T follicular helper cell (primary cell): ENCODE results near the gene PPARA.
A peak's percentile ranks its signal among the peaks of the same experiment; 100 is the strongest.

Source experiments
- DNase-seq: peaks from one replicate; pipeline ENCODE4 v3.0.0-alpha.2; 2020; ENCODE audit warnings: low read depth

The PPARA gene

DNA sequence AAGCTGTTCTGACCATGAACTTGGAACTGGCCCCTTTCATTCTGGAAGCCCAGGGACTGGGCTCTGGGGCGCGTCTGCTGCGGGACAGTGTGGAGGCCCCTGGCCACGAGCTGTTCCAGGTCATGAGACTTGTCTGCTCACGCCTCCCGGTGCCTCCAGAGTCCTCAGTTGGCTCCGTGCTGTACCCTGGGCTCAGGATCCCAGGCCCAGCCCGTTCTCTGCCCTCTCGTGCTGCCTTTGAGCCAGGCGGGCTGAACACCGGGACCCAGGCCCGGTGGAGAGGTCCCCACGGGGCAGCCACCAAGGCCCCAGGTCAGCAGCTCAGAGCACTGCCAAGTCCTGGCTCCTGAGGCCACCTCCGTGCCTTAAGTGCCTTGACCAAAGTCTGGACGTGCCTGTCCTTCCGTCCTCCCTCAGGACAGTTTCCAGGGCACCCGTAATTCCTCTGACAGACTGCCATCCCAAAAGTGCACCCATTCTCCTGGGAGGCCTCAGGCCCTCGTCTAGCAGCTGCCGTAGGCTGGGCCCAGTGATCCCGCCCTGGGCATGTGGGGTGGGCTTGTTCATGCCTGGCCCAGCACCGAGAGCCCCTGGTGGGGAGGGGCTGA lies 36.3 kb upstream of the PPARA start:
- no peak for DNase-seq

DNA sequence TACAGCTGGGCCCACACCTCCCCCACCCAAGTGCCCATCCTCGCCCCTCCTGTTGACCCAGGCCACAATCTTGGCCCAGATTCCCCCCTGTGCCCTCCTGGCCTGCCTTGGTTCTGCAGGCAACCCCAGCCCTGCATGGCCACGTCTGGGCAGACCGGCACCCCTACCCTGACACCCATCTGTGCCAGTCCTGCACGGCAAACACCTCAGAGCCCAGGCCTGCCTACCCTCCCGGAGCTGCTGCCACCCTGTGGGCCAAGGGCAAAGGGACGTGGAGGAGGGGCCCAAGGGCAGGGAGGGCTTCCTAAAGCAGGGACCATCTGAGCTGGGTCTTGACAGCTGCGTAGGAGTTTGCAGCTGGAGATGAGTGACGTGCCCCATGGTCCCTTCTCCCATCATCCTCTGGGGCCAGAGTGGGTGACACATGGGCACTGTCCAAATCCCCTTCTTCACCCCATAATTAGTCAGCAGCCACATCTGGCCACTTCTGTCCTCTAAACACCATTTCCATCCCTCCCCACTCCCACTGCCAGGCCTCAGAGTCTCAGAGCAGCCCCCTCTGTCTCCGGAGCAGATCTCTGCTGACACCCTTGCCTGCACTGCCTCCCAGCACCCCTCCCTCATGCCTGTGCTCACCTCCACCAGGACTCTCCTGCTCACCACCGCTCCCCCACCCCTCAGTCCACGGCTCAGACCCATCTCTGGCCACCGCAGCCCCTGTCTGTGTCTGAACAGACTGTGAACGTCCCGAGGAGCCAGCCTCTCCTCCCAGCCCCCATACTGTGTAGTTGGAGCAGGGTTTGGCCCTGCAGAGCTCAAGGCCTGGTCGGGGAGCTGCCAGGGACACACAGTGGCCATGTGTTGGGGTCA lies 35.6 kb upstream of the PPARA start:
- no peak for DNase-seq

DNA sequence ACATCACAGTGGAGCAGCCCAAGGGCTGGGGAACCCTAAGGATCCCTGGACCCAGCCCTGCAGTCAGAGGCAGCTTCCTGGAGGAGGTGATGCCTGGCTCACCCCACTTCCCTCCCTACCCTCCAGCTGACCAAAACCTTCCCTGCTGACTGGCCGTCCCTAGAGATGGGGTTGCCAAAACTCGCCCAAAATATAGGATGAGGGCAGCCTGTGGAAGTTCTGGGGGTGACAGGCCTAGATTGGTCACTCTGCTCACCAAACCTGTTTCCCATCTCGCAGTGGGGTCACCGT lies 35.0 kb upstream of the PPARA start:
- DNase-seq: no peak

- no peak for DNase-seq
Observed at GRCh38 chr22:46115755-46116490, 34.4 kb upstream of the PPARA start.

DNA sequence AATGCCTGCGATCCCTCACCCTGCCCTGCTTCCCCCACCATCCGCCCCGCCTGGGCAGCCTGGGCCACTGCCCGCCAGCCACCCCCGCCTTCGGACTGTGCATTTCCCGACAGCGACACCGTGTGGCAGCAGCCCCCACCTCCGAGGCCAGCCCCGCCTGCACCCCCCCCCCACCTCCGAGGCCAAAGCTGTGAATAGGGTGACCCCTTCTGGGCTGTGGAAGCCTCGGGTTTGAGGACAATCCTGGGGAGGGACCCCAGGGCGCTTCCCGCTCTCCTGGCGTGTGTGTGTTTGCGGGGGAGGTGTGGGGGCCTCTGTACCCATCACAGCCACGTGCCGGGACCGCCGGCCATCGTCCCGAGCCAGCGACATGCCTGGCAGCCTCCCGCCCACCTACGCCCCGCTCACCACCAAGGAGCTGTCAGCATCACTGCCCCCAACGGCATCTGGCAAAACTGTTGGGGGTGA lies 33.8 kb upstream of the PPARA start:
- DNase-seq: peak; percentile 82

DNA sequence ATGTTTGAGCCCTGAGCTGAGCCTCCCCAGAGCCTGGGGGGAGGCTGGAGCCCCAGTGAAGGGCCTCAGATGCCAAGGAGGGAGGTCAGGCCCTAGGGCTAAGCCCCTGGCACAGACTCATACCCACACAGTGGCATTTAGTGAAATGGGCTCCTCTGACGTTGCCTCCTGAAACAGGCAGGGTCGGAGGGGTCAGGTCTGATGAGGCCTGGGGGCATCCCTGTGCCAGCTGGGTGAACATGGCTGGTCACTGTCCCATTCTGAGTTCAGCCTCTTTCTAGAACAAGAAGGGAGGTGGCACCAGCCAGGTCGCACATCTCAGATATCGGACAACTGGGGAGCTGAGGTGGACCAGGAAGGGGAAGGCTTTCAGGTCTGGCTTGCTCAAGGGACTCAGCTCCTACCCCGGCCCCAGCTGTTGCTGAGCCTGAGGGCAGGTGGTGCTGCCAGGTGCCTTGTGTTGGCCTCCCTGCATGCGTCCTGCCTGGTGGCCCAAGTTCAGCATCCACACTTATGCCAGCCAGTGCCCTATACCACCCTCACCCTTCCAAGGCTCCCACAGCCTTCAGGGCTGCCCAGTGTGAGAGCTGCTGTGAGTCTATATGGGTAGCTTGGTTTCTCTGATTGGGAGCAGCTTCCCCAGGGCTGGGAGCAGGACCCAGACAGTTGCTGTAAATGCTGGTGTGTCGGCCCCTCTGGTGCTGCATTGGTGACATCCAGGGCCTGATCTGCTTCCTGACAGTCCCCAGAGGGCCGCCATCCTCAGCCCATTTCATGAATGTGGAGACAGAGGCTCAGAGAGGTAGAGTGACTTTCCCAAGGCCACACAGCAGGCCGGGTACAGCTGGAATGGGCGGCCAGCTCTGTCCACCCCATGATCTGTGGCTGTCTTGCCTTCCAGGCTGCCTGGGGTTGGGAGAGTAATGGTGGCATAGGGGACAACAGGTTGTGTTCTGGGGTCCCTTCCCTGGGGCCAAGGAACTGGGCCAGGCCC lies 32.8 kb upstream of the PPARA start:
- DNase-seq: no peak

GRCh38 chr22:46119093-46119728 lies 31.1 kb upstream of the PPARA start:
- no peak for DNase-seq

- no peak for DNase-seq
Observed at GRCh38 chr22:46119729-46120419, 30.5 kb upstream of the PPARA start.

GRCh38 chr22:46120420-46120737 lies 29.9 kb upstream of the PPARA start:
- DNase-seq: no peak

GRCh38 chr22:46121079-46121478 lies 29.2 kb upstream of the PPARA start:
- no peak for DNase-seq

DNA sequence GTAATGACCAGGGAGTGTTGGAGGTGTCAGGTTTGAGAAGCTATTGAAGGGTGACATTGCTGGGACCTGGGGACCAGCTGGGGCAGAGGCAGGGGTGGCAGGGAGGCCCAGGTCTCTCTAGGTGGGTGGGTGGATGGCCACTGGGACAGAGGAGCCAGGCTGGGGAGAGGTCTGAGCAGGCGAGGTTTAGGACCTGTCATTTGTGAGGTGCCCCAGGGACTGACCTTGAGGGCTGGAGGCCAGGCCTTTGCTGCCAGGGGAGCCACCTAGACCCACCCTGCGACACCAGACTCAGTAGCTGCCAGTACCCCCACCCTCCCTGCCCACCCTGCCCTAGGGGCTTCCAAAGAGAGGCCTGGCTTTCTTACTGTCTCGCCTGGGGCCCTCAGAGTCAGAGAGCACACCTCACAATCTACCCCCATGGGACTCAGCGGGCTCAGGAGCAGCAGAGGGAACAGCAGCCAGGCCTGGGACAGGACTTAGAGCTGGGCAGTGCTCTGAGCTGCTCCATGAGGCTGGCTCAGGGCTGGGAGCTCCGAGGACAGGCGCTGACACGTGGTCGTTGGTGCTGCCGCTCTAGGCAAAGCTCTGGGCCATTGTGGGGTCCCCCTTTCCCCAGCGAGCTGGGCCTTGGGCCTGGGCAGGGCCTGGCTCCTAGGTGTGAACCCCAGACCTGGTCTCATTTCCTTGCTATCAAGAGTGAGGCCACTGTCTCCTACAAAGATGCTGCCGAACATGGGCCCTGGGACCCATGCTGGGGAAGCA lies 28.6 kb upstream of the PPARA start:
- DNase-seq: no peak

GRCh38 chr22:46122511-46122971 lies 27.8 kb upstream of the PPARA start:
- peak; percentile 56 for DNase-seq

DNA sequence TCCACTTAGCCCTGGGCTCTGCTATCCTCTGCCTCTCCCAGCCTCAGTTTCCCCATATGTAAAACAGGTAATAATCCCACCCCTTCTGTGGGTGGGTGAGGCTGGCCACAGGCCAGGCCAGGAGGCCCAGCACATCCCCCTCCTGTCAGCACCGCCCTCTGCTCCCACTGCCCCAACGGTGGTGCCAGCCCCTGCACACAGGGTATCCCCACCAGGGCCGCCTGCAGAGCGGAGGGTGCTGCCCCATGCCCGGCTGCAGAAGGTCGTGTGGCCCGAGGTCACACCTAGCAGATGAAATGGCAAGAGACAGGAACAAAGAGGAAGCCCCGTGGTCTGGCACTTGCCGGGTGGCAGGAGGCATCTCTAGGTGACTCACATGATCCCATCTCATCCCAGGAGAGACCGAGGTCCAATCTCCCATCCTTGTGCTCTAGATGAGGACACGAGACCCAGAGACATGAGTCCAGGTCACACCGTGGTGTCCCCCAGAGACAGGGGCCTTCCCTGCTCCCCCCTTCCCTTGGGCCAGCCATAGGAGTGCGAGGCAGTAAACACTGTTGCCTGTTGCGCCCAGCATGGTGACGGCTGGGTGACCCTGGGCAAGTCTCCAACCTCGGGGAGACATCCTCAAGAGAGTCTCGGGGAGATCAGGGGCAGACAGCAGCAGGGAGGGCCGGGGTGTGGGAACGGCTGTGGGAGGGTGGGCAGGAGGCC lies 27.2 kb upstream of the PPARA start:
- no peak for DNase-seq

DNA sequence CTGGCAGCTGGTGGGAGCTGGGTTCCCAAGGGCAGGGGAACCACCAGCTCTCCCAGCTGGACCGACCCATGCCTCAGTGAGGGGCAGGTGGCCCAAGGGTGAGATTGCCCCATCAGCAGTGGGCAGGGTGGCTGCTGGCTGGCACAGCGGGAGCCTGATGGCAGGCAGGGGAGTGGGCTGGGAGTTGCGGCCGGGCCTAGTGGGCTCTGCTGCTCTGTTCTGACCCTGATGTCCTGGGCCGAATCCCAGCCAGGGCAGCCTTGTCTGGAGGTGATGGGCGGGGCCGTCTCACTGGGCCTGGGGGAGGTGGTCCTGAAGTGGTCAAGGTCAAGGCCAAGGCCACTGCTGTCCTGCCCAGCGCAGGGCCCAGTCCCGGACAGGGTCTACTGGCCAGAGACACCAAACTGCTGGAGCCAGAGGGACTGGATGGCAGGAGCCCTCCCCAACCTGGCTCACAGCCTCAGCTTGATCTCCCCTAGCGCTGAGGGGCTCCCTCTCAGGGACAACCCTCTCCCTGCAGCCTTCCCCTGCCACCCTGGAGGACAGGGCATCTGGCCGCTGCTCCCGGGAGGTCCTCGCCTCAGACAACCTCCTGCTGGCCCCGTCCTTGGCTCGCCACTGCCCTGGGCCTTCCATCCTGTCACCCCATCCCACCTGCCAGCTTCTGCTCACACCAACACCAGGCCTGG lies 26.5 kb upstream of the PPARA start:
- DNase-seq: no peak

- no peak for DNase-seq
Observed at GRCh38 chr22:46124383-46125144, 25.8 kb upstream of the PPARA start.

GRCh38 chr22:46125311-46125710 lies 25.0 kb upstream of the PPARA start:
- DNase-seq: no peak

DNA sequence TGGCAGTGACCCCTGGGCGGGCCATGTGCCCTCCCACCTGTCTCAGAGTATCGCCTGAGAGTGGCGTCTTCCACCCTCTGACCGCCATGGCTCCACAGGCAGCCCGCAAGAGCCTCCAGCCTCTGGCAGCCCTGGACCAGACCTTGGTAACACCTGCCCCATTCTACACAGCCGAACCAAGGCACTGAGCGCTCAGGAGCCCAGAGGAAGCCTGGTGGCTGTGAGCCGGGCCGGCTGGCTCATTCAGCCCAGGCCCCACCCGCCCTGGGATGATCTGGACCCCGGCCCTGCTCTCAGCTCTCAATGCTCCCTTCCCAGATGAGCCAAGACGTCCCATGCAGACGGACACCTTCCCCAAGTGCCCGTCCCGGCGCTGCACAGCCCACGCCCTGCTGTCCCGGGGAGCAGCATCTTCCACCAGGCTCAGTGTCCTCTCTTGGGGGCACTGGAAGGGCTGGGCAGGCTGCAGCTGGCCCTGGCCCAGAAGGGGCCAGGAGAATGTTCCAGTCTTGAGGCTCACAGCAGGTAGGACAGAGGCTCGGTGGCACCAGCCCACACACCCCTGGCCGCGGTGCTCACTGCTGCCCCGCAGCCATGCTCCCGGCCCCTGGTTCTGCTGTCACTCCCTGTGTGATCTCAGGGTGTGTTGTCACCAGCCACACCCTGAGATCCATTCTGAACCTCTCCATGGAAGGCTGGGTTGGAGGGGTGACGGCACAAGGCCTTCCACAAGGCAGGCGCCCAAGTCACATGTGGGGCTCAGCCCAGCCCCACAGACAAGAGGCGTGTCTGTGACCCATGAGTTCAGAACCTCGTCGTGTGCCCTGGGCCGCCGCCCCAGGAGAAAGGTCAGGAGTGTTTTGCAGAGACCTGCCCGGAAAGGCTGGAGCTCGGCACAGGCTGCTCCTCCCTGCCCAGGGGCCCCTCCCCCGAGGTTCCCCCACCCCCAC lies 24.2 kb upstream of the PPARA start:
- DNase-seq: no peak
